K562 (cell line): Measurements from ENCODE around the gene FBXW2.

Experiments used
- MAZ ChIP-seq, 2 experiments: fragments of 450-650 bp in 1 of 2; sonication (generic) in 1 of 2; formaldehyde crosslinking; IDR thresholded peaks in 1 of 2; conservative IDR thresholded peaks in 1 of 2; 2 replicates each; pipeline versions ENCODE4 v1.4.0 to v1.5.0; 2020; ENCODE audit warnings: mild to moderate bottlenecking in 1 of 2, missing genetic modification reagents in 1 of 2
- MXI1 ChIP-seq: IDR thresholded peaks from 2 replicates; pipeline ENCODE4 v1.6.1; 2011; ENCODE audit warnings: low read depth, mild to moderate bottlenecking, improper control_type of control experiment, low read length
- NFYB ChIP-seq: IDR thresholded peaks from 2 replicates; pipeline ENCODE4 v1.6.1; 2011; ENCODE audit warnings: mild to moderate bottlenecking, moderate library complexity; ENCODE audit not compliant: insufficient read length; ENCODE audit errors: extremely low read depth
- PML ChIP-seq: IDR thresholded peaks from 2 replicates; pipeline ENCODE4 v1.6.1; 2012; ENCODE audit warnings: low read length, inconsistent platforms
- RFX1 ChIP-seq: fragments of 450-650 bp; IDR thresholded peaks from 2 replicates; pipeline ENCODE4 v1.6.1; 2016; ENCODE audit warnings: mild to moderate bottlenecking, moderate library complexity
- SNRNP70 ChIP-seq: fragments of 200-400 bp; formaldehyde crosslinking; optimal IDR thresholded peaks from 2 replicates; pipeline ENCODE3; 2017; ENCODE audit warnings: low read depth, low read length
- ZNF766 ChIP-seq: fragments of 200-800 bp; sonication (Bioruptor generic); conservative IDR thresholded peaks from 2 replicates; pipeline ENCODE4 v1.6.1; 2016; ENCODE audit warnings: missing genetic modification characterization, missing compliant biosample characterization
- TF ChIP-seq, protein P1 (sequence below), 3 experiments: IDR thresholded peaks in 2 of 3; conservative IDR thresholded peaks in 1 of 3; 2 replicates each; pipeline ENCODE4 v1.5.1; 2011 to 2012; ENCODE audit warnings: low read length in 3 of 3, mild to moderate bottlenecking in 3 of 3, control low read depth in 2 of 3, improper control_type of control experiment in 1 of 3, inconsistent platforms in 1 of 3, low read depth in 1 of 3, mixed read lengths in 1 of 3, moderate library complexity in 1 of 3; ENCODE audit not compliant: insufficient read depth in 2 of 3

DNA sequence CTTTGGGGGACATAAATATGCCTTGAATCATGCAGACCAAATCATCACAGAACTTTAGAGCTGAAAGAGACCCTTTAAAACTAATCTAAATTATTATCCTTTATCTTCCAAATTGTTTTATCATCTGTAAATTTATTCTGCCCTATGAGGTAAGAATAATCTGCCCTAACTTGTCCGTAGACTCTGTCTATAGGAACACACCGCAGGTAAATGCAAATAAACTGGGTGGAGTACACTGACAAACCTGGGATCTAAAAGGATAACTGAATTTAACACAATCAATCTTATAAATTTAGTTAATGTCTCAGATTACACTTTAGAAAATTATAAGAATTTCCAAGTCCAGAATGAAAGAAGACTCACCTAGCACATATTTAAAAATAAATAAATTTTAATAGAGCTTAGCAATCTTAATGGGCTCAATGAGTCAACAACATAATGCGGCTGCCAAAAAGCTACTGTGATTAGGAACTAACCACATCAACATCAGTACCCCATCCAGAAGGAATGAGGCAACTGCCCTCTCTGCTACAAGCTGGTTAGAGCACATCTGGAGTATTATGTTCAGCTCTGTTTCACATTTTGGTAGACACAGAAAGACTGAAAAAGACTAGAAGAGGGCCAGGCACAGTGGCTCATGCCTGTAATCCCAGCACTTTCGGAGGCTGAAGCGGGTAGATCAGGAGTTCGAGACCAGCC is 84.5 kb downstream of the FBXW2 start:
- TF ChIP-seq, protein P1, sequence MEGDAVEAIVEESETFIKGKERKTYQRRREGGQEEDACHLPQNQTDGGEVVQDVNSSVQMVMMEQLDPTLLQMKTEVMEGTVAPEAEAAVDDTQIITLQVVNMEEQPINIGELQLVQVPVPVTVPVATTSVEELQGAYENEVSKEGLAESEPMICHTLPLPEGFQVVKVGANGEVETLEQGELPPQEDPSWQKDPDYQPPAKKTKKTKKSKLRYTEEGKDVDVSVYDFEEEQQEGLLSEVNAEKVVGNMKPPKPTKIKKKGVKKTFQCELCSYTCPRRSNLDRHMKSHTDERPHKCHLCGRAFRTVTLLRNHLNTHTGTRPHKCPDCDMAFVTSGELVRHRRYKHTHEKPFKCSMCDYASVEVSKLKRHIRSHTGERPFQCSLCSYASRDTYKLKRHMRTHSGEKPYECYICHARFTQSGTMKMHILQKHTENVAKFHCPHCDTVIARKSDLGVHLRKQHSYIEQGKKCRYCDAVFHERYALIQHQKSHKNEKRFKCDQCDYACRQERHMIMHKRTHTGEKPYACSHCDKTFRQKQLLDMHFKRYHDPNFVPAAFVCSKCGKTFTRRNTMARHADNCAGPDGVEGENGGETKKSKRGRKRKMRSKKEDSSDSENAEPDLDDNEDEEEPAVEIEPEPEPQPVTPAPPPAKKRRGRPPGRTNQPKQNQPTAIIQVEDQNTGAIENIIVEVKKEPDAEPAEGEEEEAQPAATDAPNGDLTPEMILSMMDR (IDR thresholded peaks at IDR 0.05 in 2 of 3, conservative IDR thresholded peaks at IDR 0.05 in 1 of 3; ENCODE audit: insufficient read depth in 2 of 3, low read depth in 1 of 3, low read length in 3 of 3), result no peak
- TF ChIP-seq SNRNP70 (no peak), PML (no peak), MXI1 (no peak), RFX1 (no peak), MAZ (CRISPR knock-in tag; conservative IDR thresholded peaks at IDR 0.05 in 1 of 2, IDR thresholded peaks at IDR 0.05 in 1 of 2) (no peak), NFYB (no peak), ZNF766 (CRISPR knock-in tag) (no peak)
